ENCODE results near the gene MRFAP1. TPM values are rescaled to one million over a fixed set of nuclear protein-coding genes. Genes with fewer than 3 reads are reported as not detected.

Gene MRFAP1
- total RNA-seq, 2 donors from 2014 or later: 102 to 123 TPM

DNA sequence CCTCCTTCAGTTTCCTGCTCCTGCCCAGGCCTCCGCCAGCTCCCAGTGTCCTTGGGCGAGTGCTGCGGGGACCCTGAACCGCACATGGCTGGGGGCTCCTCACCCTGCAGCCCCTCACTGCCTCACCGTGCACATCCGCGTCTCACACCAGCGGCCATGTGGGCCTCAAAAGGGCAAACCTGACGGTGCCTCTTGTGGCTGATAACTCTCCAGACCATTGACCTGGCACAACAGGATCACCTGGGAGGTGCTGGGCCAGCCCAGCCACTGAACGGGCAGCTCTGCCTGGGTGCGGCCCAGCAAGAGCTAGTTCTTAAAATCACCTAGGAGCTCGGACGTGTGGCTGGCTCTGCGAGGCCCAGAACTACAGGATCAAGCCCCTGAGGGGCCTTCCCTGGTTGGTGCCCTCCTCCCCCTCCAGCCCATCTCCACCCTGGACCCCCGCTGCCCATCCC is 49.0 kb downstream of the MRFAP1 start:
- no peaks in the 10 kb centered on the region for H3K9me3 Mint-ChIP-seq
- H3K4me3 Mint-ChIP-seq: peak overlapping the region; percentile 91
- H3K27ac Mint-ChIP-seq: peak overlapping the region; percentile 97 to 99
- no peaks in the 10 kb centered on the region for H3K36me3 Mint-ChIP-seq
- ATAC-seq (peak in 1 of 2 donors; percentile 7), DNase-seq (ENCODE audit: low spot score) (no peak)
- no peaks in the 10 kb centered on the region for H3K27me3 Mint-ChIP-seq
- peaks cover 66 to 67% of the 10 kb centered on the region in 2 donors for H3K4me1 Mint-ChIP-seq (ENCODE audit: low read depth in 2 of 2)

Other genes starting within 250 kb of the MRFAP1 start
- gene PPP2R2C, start 168.1 kb upstream of the MRFAP1 start, total RNA-seq: not detected
- 10 to 100 TPM; 23.8 to 30.7 TPM for gene MAN2B2, start 65.5 kb upstream of the MRFAP1 start, total RNA-seq
- 1 to 10 TPM; 4.5 to 5.1 TPM for gene S100P, start 53.2 kb downstream of the MRFAP1 start, total RNA-seq
- 10 to 100 TPM; 44.0 to 55.1 TPM for gene MRFAP1L1, start 69.2 kb downstream of the MRFAP1 start, total RNA-seq
- 10 to 100 TPM; 15.9 to 16.7 TPM for gene BLOC1S4, start 75.5 kb downstream of the MRFAP1 start, total RNA-seq
- gene KIAA0232, start 142.0 kb downstream of the MRFAP1 start, total RNA-seq: 10 to 100 TPM; 19.5 to 20.6 TPM